Measurements from ENCODE around the gene MRPL57.

MRPL57 gene

DNA sequence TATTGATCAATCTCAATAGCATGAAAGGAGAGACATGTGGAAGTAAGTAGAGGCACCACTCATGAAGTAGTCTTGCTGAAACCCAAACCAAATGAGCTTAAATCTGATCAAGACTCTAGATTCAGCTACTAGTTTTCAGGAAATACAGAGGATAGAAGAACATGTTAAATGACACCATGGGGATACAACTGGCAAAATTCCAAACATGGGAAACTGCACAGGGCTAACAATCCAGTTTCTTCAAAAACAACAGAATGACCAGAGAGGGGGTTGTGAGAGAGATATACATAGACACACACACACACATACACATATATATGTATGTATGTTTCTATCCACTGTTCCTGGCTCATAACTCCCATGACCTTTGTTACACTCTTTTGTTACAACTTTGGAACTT is 44.8 kb downstream of the MRPL57 start:
- Histone ChIP-seq H3K27me3 (replicated peaks) (no peaks in the 10 kb centered on the region), H3K27ac (no peak overlapping the region), H3K4me3 (ENCODE audit: low read depth, low read length) (no peak overlapping the region), H3K36me3 (replicated peaks) (no peaks in the 10 kb centered on the region)
- in situ Hi-C loops (cut with HindIII; ENCODE audit: low pct_ligation_motif_present, low sequenced_read_pairs): no loop called here
- DNase-seq: no peak
- no peak for TF ChIP-seq CTCF (IDR thresholded peaks at IDR 0.05; ENCODE audit: low read depth, low read length, missing control alignments)

DNA sequence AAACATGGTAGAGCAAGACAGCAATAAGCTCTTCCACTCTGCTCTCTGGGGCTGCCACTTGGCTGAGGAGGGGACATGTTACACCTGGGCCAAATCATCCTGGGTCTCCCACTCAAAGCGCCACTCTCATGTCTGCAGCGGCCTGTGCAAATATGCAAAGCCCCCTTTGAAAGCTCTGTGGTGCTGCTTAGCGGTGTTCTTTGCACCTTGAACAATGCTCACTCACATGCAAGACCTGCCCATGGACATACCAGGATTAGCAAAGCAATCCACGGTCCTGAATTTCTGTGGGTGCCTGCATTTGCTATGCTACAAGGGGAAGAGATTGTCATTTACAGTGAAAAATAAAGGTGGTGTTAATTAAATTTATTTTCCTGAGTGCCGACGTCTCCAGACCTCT is 48.6 kb downstream of the MRPL57 start:
- no peaks in the 10 kb centered on the region for H3K36me3 ChIP-seq (replicated peaks)
- no peak for TF ChIP-seq CTCF (IDR thresholded peaks at IDR 0.05; ENCODE audit: low read depth, low read length, missing control alignments)
- no peak overlapping the region for H3K4me3 ChIP-seq (ENCODE audit: low read depth, low read length)
- no peak overlapping the region for H3K27ac ChIP-seq
- DNase-seq: no peak
- H3K27me3 ChIP-seq (replicated peaks): no peaks in the 10 kb centered on the region
- in situ Hi-C loops (cut with HindIII; ENCODE audit: low pct_ligation_motif_present, low sequenced_read_pairs): no loop called here

GRCh38 chr13:21225841-21226581 is 49.6 kb downstream of the MRPL57 start:
- DNase-seq: no peak
- H3K27me3 ChIP-seq (replicated peaks): no peaks in the 10 kb centered on the region
- no peak overlapping the region for H3K27ac ChIP-seq
- in situ Hi-C loops (cut with HindIII; ENCODE audit: low pct_ligation_motif_present, low sequenced_read_pairs): no loop called here
- no peak overlapping the region for H3K4me3 ChIP-seq (ENCODE audit: low read depth, low read length)
- H3K36me3 ChIP-seq (replicated peaks): no peaks in the 10 kb centered on the region
- no peak for TF ChIP-seq CTCF (IDR thresholded peaks at IDR 0.05; ENCODE audit: low read depth, low read length, missing control alignments)

DNA sequence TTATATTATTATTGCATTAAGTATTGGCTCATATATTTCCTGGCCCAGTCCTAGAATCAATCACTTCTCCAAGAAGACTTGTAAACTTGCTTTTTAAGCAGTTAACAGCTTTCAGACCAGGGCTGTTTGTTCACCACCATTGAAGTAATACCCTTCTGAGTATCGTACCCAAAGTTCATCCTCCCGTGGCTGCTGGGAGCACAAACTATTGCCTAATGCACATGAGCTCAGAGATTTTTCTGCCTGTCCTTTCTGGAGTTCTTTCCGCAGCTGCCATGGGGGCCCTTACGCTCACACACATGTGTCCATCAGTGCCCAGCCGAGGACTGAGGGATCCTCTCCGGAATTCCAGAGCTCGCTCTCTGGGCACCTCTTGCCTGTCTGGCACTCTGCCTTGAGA is 51.5 kb downstream of the MRPL57 start:
- H3K36me3 ChIP-seq (replicated peaks): no peaks in the 10 kb centered on the region
- H3K27me3 ChIP-seq (replicated peaks): no peaks in the 10 kb centered on the region
- no peak overlapping the region for H3K27ac ChIP-seq
- TF ChIP-seq CTCF (IDR thresholded peaks at IDR 0.05; ENCODE audit: low read depth, low read length, missing control alignments): no peak
- in situ Hi-C loops (cut with HindIII; ENCODE audit: low pct_ligation_motif_present, low sequenced_read_pairs): no loop called here
- DNase-seq: no peak
- no peak overlapping the region for H3K4me3 ChIP-seq (ENCODE audit: low read depth, low read length)

All from brain microvascular endothelial cell (primary cell).